OCI-LY1 (cell line): ENCODE results near the gene PRSS50.

Experiments
- H2AFZ ChIP-seq: fragments of 200-600 bp; sonication (generic), shearing (Covaris generic); 2 replicates; pipeline ENCODE4 v1.6.0; 2014; ENCODE audit warnings: antibody characterized with exemption, mild to moderate bottlenecking, low read length
- H3F3A ChIP-seq: fragments of 200-600 bp; sonication (generic), shearing (Covaris generic); 2 replicates; pipeline ENCODE4 v1.6.0; 2014; ENCODE audit warnings: mild to moderate bottlenecking, antibody characterized with exemption, low read length, moderate library complexity; ENCODE audit not compliant: insufficient read depth
- H3K27ac ChIP-seq: fragments of 200-600 bp; sonication (generic); 2 replicates; pipeline ENCODE4 v1.5.1; 2014; ENCODE audit warnings: low read length, mixed run types, mild to moderate bottlenecking, low read depth; ENCODE audit not compliant: poor library complexity, severe bottlenecking
- H3K27me3 ChIP-seq: fragments of 200-600 bp; sonication (generic); 2 replicates; pipeline ENCODE4 v1.6.0; 2014; ENCODE audit warnings: antibody characterized with exemption, mild to moderate bottlenecking, low read length, moderate library complexity; ENCODE audit not compliant: insufficient read depth
- H3K36me3 ChIP-seq: fragments of 200-600 bp; sonication (generic); 2 replicates; pipeline ENCODE4 v1.6.1; 2014; ENCODE audit warnings: mild to moderate bottlenecking, antibody characterized with exemption, low read length, moderate library complexity, mixed read lengths; ENCODE audit not compliant: insufficient read depth
- H3K4me1 ChIP-seq: fragments of 200-600 bp; sonication (generic); 2 replicates; pipeline ENCODE4 v1.5.1; 2014; ENCODE audit warnings: mild to moderate bottlenecking, low read length, moderate library complexity; ENCODE audit not compliant: insufficient read depth, severe bottlenecking
- H3K4me2 ChIP-seq: fragments of 200-600 bp; sonication (generic), shearing (Covaris generic); 2 replicates; pipeline ENCODE4 v1.6.1; 2014; ENCODE audit warnings: low read length
- H3K4me3 ChIP-seq: fragments of 200-600 bp; sonication (generic); 2 replicates; pipeline ENCODE4 v1.5.1; 2014; ENCODE audit warnings: low read length, low read depth, mild to moderate bottlenecking, mixed read lengths; ENCODE audit not compliant: poor library complexity, severe bottlenecking
- H3K79me2 ChIP-seq: fragments of 200-600 bp; shearing (Covaris generic); 2 replicates; pipeline ENCODE4 v1.6.1; 2016; ENCODE audit warnings: mixed run types, low read length, mixed read lengths; ENCODE audit not compliant: insufficient read depth
- H3K9ac ChIP-seq: fragments of 200-600 bp; sonication (generic), shearing (Covaris generic); 2 replicates; pipeline ENCODE4 v1.6.1; 2014; ENCODE audit warnings: mild to moderate bottlenecking, low read length, mixed read lengths
- H3K9me2 ChIP-seq: fragments of 200-600 bp; sonication (generic), shearing (Covaris generic); 2 replicates; pipeline ENCODE4 v1.6.1; 2014; ENCODE audit warnings: low read depth, mild to moderate bottlenecking, low read length, mixed read lengths
- H3K9me3 ChIP-seq: fragments of 200-600 bp; shearing (Covaris generic); 2 replicates; pipeline ENCODE4 v1.6.1; 2014; ENCODE audit warnings: low read length, mixed read lengths
- H4K20me1 ChIP-seq: fragments of 200-600 bp; sonication (generic), shearing (Covaris generic); 2 replicates; pipeline ENCODE4 v1.6.0; 2016; ENCODE audit warnings: mild to moderate bottlenecking, low read length; ENCODE audit not compliant: insufficient read depth
- EZH2 ChIP-seq: fragments of 200-600 bp; sonication (generic), shearing (Covaris generic); IDR thresholded peaks from 2 replicates; pipeline ENCODE4 v1.8.0; 2017; ENCODE audit warnings: borderline replicate concordance, mixed run types, mild to moderate bottlenecking, antibody characterized with exemption, low read length, moderate library complexity, mixed read lengths
- TF ChIP-seq, protein P1 (sequence below): fragments of 200-600 bp; sonication (generic), shearing (Covaris generic); IDR thresholded peaks from 2 replicates; pipeline ENCODE4 v1.5.1; 2017; ENCODE audit warnings: mild to moderate bottlenecking, antibody characterized with exemption, low read length, moderate library complexity, mixed read lengths

PRSS50 gene

DNA sequence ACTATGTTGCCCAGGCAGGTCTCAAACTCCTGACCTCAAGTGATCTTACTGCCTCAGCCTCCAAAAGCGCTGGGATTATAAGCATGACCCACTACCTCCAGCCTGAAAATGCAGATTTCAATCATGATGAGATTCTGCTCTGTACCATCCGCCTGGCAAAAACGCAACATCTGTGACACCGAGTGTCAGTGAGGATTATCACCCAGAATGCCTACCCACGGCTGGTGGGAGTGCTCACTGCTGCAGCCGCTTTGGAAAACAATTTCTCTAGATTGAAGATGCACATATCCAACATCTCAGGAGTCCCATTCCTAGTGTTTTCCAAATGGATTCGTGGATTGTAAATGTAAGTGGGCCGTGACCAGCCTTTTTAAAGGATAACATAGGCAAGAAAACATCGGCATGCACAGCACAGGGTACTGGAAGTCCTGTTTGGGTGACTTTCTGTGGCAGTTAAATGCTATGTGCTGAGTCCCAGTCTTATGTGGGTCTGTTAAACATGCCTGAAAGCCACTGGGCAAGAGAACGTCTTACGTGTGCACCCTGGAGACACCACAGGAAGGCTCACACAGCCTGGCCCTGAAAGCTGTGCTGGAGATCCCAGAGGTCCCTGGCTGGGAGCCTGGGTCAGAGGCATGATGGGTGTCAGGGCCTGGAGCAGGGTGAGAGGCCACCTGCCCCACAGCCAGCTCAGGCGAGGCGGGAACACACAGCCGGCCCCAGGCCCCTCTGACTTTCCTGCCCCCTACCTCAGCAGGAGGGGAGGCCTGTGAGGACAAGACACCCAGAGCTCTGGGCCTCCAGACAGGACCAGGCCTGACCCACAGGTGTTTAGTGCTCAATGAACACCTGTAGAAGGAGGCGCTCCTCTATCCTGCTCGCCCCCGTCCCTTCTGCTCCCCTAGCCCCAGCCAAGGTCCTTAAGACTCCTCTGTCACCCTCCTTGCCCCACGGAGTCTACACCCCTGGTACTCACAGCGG is 918 bp downstream of the PRSS50 start:
- Histone ChIP-seq H3F3A (no peaks in the 10 kb centered on the region), H3K9me3 (no peaks in the 10 kb centered on the region), H3K36me3 (no peaks in the 10 kb centered on the region), H3K9ac (no peak overlapping the region), H3K79me2 (no peaks in the 10 kb centered on the region), H3K4me2 (no peak overlapping the region), H3K4me1 (no peaks in the 10 kb centered on the region), H3K4me3 (no peak overlapping the region), H2AFZ (no peak overlapping the region), H3K27ac (no peak overlapping the region), H3K9me2 (no peaks in the 10 kb centered on the region), H4K20me1 (no peaks in the 10 kb centered on the region), H3K27me3 (no peaks in the 10 kb centered on the region)
- TF ChIP-seq EZH2: no peak
- TF ChIP-seq, protein P1, sequence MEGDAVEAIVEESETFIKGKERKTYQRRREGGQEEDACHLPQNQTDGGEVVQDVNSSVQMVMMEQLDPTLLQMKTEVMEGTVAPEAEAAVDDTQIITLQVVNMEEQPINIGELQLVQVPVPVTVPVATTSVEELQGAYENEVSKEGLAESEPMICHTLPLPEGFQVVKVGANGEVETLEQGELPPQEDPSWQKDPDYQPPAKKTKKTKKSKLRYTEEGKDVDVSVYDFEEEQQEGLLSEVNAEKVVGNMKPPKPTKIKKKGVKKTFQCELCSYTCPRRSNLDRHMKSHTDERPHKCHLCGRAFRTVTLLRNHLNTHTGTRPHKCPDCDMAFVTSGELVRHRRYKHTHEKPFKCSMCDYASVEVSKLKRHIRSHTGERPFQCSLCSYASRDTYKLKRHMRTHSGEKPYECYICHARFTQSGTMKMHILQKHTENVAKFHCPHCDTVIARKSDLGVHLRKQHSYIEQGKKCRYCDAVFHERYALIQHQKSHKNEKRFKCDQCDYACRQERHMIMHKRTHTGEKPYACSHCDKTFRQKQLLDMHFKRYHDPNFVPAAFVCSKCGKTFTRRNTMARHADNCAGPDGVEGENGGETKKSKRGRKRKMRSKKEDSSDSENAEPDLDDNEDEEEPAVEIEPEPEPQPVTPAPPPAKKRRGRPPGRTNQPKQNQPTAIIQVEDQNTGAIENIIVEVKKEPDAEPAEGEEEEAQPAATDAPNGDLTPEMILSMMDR: no peak

DNA sequence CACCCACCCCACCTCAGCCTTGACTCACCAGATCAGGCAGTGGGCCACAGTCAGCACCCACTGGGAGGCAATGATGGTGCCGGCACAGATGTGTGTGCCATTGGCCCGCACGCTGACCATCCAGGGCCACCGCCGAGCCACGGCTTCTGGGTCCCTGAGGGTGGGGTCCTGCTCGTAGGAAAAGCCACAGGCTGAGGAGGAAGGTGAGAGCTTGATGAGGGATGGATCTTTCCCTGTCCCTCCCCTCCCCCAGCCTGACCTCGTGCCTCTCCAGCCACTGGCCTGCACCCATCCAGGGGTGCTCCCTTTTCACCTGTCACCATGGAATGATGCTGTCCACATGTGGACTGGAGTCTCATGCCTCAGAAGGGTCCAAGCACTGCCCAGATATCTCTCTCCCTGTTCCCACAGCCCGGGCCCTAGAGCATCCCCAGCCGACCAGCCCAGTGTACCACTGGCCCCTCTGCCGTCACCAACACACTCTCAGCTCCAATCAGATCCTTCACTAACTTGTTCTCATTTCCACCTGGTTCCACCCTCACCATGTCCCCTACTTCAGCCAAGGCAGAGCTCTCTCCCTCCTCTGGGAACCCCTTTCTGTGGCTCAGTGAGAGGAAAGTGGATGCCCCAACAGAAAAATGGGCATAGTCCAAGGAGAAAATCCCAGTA is 2.0 kb downstream of the PRSS50 start:
- H3K4me1 ChIP-seq: no peaks in the 10 kb centered on the region
- no peak overlapping the region for H2AFZ ChIP-seq
- TF ChIP-seq, protein P1: no peak
- TF ChIP-seq EZH2: no peak
- H3K9me3 ChIP-seq: no peaks in the 10 kb centered on the region
- no peak overlapping the region for H3K9ac ChIP-seq
- H3K27me3 ChIP-seq: no peaks in the 10 kb centered on the region
- H3K27ac ChIP-seq: no peak overlapping the region
- no peaks in the 10 kb centered on the region for H3F3A ChIP-seq
- no peaks in the 10 kb centered on the region for H3K79me2 ChIP-seq
- H4K20me1 ChIP-seq: no peaks in the 10 kb centered on the region
- no peaks in the 10 kb centered on the region for H3K9me2 ChIP-seq
- H3K4me2 ChIP-seq: no peak overlapping the region
- H3K36me3 ChIP-seq: no peaks in the 10 kb centered on the region
- no peak overlapping the region for H3K4me3 ChIP-seq

DNA sequence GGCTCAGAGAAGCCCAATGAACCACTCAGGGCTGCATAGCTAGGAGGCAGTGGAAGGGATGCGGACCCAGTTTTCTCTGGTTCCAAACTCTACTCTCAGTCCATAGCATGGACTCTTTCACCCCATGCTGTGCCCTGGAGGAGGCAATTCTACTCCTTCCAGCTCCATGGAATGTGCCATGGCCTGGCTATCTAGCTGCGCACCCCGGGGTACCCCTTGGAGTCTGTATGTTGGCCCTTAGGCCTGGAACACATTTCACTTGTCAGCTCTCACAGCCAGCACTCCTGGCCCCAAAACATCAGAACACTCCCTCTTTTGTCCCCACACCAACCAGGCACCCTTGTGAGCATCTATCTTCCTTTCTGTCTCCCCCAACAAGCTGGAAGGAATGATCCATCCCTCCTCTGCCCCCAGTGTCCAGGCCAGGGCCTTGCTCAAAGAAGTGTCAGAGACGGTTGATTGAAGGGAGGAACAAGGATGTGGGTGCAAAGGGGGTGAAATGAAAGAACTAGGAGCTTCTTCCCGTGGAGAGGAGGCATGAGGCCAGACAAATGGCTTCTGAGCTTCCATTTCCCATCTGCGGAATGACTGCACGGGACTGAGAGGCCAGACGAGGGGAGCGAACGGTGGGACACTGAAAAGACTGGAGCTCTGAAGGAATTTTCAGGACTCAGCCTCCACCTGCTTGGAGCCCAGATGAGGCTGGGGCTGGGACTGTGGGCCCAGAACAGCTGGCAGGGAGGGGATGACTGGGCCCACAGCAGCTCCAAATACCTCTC is 2.8 kb downstream of the PRSS50 start:
- Histone ChIP-seq H3K27me3 (no peaks in the 10 kb centered on the region), H3K9me2 (no peaks in the 10 kb centered on the region), H3K9me3 (no peaks in the 10 kb centered on the region), H2AFZ (no peak overlapping the region), H3K9ac (no peak overlapping the region), H3K36me3 (no peaks in the 10 kb centered on the region), H3F3A (no peaks in the 10 kb centered on the region), H3K4me1 (no peaks in the 10 kb centered on the region), H4K20me1 (no peaks in the 10 kb centered on the region), H3K27ac (no peak overlapping the region), H3K4me2 (no peak overlapping the region), H3K4me3 (no peak overlapping the region), H3K79me2 (no peaks in the 10 kb centered on the region)
- no peak for TF ChIP-seq EZH2
- TF ChIP-seq, protein P1: no peak
